GM19463 (cell line): ENCODE measurements around the gene AFF2.

Experiments
- ATAC-seq: cut with Tn5 transposase; IDR thresholded peaks from one replicate; pipeline ENCODE4 v1.9.1; 2021; ENCODE audit warnings: mild to moderate bottlenecking, moderate library complexity; ENCODE audit not compliant: unreplicated experiment

AFF2 gene

GRCh38 chrX:148813967-148814366 lies 313.6 kb downstream of the AFF2 start:
- no peak for ATAC-seq

GRCh38 chrX:148815218-148815961 lies 315.0 kb downstream of the AFF2 start:
- no peak for ATAC-seq

- ATAC-seq, result no peak
These were observed 323.6 kb downstream of the AFF2 start for GRCh38 chrX:148823986-148824385.

- ATAC-seq, result no peak
These were observed 325.3 kb downstream of the AFF2 start for GRCh38 chrX:148825696-148826095.

GRCh38 chrX:148836741-148837140 lies 336.3 kb downstream of the AFF2 start:
- no peak for ATAC-seq

- no peak for ATAC-seq
These were observed 350.2 kb downstream of the AFF2 start for GRCh38 chrX:148850631-148851030.

- no peak for ATAC-seq
These were observed 353.9 kb downstream of the AFF2 start for GRCh38 chrX:148854306-148854705.

- no peak for ATAC-seq
These were observed 356.1 kb downstream of the AFF2 start for GRCh38 chrX:148856505-148856904.

- ATAC-seq, result no peak
These were observed 365.1 kb downstream of the AFF2 start for GRCh38 chrX:148865277-148866210.

GRCh38 chrX:148867596-148867995 lies 367.2 kb downstream of the AFF2 start:
- ATAC-seq, result no peak

GRCh38 chrX:148871422-148872160 lies 371.2 kb downstream of the AFF2 start:
- no peak for ATAC-seq

- no peak for ATAC-seq
These were observed 371.7 kb downstream of the AFF2 start for GRCh38 chrX:148872161-148872535.

GRCh38 chrX:148872881-148873280 lies 372.5 kb downstream of the AFF2 start:
- no peak for ATAC-seq

- ATAC-seq, result no peak
These were observed 374.3 kb downstream of the AFF2 start for GRCh38 chrX:148874636-148875246.

GRCh38 chrX:148878371-148878770 lies 378.0 kb downstream of the AFF2 start:
- no peak for ATAC-seq

GRCh38 chrX:148885203-148885602 lies 384.8 kb downstream of the AFF2 start:
- no peak for ATAC-seq

- no peak for ATAC-seq
These were observed 393.0 kb downstream of the AFF2 start for GRCh38 chrX:148893395-148893794.

GRCh38 chrX:148902581-148902980 lies 402.2 kb downstream of the AFF2 start:
- ATAC-seq, result no peak

GRCh38 chrX:148903176-148903575 lies 402.8 kb downstream of the AFF2 start:
- no peak for ATAC-seq

- ATAC-seq, result no peak
These were observed 404.1 kb downstream of the AFF2 start for GRCh38 chrX:148904421-148905111.
